Stimulated activated naive CD8-positive, alpha-beta T cell treated with anti-CD3 and anti-CD28 coated beads, Interleukin-15, Interleukin-2, amounts not matched to agents 100 U/mL and 50 U/mL, for 24 hours (primary cell): ENCODE data around the gene BMPER.
A peak's percentile ranks its signal among the peaks of the same experiment; 100 is the strongest.

Experiments
- ATAC-seq: fragments of 150-1000 bp; cut with Tn5 transposase; one replicate; pipeline ENCODE4 v1.10.0; 2021
- DNase-seq: peaks from one replicate; pipeline ENCODE4 v3.0.0; 2021

The BMPER gene

DNA sequence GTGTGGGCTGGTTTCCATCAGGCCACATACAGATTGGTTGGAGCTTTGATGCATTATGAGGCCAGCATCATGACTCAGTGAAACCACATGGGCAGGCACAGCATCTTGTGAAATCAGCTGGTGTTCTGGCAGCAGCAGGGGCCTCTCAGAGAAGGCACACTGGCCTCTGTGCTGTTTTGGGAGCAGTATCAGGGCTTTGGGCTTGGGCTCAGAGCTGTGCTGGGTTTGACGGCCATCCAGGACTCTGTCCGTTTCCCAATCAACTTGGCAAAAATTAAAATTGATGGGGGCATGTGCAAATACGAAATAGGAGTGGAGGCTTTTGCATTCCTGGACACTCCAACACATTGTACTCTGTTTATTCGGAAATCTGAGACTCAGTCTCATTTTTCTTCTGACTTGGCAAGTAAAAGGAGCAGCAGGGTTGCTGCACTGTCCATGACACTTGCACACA lies 190.9 kb downstream of the BMPER start:
- no peak for ATAC-seq
- no peak for DNase-seq

DNA sequence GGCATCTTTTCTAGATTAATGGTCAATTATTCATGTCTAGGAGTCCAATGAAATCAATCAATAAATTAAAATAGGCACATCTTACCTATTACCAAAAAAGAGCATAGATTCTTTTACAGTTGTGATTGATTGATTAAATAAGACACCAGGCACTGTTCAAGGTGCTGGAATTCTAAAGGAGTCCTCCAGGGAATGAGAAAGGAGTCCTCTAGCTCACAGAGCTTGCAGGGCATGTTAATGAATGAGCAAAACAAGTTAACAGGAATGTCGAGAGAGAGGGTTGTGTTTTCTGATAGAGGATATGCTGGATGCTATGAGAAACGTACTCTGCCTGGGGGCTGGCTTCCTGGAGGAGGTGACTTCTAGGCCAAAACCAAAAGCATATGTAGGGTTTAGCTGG lies 191.4 kb downstream of the BMPER start:
- no peak for DNase-seq
- ATAC-seq, result no peak

- no peak for ATAC-seq
- DNase-seq, result no peak
Measured at GRCh38 chr7:34100661-34101060, 195.3 kb downstream of the BMPER start.

GRCh38 chr7:34104115-34104514 lies 198.8 kb downstream of the BMPER start:
- ATAC-seq, result no peak
- no peak for DNase-seq

DNA sequence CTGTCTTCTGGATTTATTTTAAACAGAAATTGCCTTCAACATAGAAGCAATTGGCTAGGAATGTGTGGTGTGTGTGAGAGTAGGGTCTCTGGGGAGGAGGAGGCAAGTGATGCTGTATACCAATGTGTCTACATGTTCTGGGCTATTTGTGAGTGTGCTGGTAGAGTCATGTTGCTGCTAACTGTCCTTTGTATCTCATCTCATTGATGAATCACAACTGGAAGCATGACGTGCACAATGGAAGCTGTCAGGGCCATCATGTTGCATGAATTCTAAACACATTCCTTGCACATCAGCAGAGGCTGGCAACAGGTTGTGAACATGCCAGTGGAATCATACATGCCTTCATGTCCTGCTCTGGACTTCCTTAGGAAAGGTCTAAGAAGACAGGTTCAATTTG lies 199.7 kb downstream of the BMPER start:
- no peak for DNase-seq
- no peak for ATAC-seq

- DNase-seq (no peak), ATAC-seq (no peak)
Measured at GRCh38 chr7:34107276-34107675, 201.9 kb downstream of the BMPER start.

DNA sequence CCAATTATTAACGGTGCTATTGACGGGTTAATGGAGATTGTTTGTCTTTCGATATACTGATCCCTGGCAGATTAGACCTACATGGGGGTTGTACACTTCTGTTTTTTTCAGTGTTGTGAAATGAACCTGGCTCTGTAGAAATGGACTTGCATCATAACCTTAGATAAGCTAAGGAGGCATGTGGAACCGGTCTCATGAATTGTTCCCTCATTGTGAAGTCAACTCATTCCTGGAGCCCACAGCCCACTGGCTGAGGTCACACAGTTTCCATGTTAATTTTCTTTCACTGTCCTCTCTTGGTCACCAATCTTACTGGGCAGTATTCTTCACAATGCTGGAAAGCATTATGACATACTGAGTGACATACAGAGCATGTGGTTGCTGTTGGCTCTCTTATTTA lies 202.8 kb downstream of the BMPER start:
- DNase-seq, result no peak
- ATAC-seq, result no peak

- DNase-seq (no peak), ATAC-seq (no peak)
Measured at GRCh38 chr7:34109936-34110780, 204.8 kb downstream of the BMPER start.

DNA sequence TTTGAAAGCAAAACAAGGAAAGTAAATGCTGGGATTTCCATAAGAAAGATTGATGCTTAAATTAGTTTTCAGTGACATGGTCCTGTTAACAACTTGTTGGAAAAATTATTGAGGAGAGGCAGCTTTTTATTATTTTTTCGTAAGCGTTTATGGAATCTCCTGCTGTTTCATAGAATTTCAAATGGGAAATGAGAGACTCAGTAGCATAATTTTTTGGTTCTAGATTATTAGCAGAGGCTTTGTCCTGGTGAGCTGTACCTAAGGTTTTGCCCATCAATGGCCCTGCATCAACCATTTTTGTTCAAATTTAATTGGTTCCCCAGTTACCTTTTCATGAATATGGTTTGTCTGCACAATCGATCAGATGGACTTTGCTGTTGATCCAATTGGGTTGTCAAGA lies 205.7 kb downstream of the BMPER start:
- DNase-seq (no peak), ATAC-seq (no peak)

GRCh38 chr7:34115503-34115902 lies 210.2 kb downstream of the BMPER start:
- DNase-seq, result no peak
- ATAC-seq, result no peak

DNA sequence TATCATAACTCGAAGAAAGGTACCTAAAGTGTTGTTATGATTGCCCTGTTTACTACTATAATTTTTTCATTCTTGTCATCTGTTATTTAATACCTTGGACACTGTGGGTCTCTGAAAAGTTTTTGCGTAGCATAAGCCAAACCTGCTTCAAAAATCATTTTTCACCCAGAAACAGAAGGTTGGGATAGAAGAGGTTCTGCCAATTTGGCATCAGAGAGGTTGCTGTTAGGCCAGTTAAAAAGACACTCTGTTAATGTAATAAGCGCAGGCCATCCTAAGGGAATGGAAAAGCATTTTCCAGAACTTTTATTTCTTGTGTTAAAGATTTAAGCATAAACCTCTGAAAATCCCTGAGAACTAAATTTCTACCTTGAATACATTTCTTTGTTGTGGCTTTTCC lies 212.2 kb downstream of the BMPER start:
- ATAC-seq, result no peak
- DNase-seq, result no peak

- no peak for DNase-seq
- ATAC-seq, result no peak
Measured at GRCh38 chr7:34121366-34121765, 216.0 kb downstream of the BMPER start.

DNA sequence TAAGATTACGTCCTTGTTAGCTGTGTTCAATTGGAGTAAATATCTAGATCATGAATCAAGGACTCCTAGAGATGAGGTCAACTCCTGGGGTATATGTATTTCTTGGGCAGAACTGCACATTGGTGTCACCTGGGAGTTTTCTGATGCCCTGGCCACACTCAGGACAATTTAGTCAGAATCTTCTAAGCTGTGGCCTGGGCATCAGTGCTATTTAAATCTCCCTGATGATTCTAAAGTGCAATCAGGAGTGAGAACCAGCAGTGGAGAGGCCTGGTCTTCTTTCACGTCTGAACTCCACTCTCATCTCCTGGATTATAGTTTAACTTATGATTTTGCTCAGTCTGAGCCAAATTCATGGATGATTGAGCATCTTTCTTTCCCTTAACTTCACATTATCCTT lies 218.0 kb downstream of the BMPER start:
- no peak for DNase-seq
- no peak for ATAC-seq

GRCh38 chr7:34124765-34125164 lies 219.4 kb downstream of the BMPER start:
- ATAC-seq, result no peak
- no peak for DNase-seq

DNA sequence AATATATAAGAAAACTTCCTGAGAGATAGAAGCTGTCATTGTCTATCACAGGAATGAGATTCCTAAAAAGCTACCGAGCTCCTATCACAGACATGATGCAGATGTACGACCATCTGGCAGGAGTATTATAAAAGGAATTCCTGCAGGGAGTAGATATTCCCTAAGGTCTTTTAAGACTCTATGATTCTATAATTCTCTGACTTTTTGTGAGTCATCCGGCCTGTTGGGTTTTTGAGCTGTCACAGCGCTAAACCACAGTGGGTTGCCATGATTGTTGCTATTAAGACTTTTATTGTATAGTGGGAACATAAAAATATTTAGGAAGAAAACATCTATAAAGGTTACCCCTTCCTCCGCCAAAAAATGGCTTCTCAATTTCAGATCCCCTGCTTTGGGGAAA lies 223.4 kb downstream of the BMPER start:
- DNase-seq, result no peak
- ATAC-seq, result no peak

- ATAC-seq, result no peak
Measured at GRCh38 chr7:34130558-34131295, 225.4 kb downstream of the BMPER start.

DNA sequence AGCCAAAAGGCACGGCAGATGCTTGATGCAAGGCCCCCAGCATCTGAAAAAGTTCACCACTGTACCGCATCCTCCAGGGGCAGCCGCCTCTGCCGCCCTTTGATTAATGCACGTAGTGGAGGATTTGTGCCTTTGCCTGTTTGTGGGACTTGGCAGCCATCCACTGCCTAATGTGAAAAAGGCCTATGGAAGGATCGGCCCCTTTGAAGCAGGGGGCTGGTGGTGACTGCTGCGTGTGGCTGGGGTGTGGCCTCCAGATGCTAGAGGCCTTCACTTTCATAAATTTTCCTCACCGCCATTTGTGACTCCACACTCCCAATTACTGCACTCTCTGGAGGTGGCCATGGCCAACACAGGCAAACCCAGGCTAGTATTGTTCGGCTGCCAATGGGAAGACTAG lies 226.0 kb downstream of the BMPER start:
- ATAC-seq, result no peak

More at GRCh38 chr7:34130558-34131295, 225.4 kb downstream of the BMPER start:
- DNase-seq, result no peak

GRCh38 chr7:34133356-34133982 lies 228.1 kb downstream of the BMPER start:
- no peak for DNase-seq
- no peak for ATAC-seq

More for the DNA sequence above, 226.0 kb downstream of the BMPER start:
- no peak for DNase-seq

DNA sequence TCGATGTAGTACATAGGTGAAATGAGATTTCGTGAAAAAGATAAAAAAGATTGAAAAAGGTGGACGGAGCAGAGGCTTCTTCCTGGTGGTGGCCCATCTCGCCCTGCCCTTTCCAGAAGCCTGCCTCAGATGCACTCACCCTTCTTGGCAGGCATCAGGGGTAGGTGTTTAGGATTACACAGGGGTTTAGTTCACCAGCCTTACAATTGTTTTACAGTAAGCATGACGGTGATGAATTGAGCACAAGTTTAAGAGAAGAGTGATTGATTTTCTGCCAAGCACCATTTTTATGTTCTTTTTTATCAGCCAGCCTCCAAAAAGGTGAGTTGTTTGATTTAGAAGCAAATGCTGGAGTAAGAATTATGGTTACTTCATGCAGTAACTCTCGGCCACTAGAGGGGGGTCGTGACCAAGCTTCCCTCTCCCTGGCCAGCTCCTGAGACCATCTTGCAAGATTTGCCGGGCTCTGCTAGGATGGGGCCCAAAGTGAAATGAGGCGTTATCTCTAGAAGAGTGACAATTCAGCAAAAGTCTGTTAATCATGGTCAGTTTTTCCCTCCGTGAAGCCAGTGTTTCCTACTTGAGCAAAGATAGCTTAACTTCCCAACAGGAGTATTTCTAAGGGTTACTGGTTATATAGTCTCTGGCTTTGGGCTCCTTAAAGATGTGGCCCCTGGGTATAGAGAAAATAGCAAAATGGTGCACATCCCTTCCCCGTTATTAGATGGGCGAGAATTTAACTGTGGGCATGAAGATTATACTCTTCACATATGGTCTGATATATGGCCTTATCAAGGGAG lies 228.8 kb downstream of the BMPER start:
- ATAC-seq (no peak), DNase-seq (peak; percentile 30)

DNA sequence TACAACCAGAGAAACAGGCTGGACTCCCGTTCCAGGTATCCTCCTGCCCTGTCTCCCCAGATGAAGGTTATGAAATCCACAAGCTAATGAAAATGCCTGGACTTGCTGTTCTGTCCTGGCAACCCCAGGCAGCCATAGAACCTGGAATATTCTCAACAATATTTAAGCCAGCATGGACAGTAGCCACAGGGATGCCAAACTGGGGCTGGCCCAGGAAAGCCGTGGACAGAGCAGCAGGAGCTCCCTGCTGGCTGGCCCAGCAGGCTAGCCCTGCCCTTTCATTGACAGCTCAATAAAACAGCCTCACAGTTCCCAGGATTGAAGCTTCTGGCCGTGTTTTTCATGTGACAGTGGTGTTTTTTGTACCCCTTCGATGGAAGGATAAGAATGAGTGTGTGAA lies 230.6 kb downstream of the BMPER start:
- ATAC-seq, result no peak
- DNase-seq, result no peak

DNA sequence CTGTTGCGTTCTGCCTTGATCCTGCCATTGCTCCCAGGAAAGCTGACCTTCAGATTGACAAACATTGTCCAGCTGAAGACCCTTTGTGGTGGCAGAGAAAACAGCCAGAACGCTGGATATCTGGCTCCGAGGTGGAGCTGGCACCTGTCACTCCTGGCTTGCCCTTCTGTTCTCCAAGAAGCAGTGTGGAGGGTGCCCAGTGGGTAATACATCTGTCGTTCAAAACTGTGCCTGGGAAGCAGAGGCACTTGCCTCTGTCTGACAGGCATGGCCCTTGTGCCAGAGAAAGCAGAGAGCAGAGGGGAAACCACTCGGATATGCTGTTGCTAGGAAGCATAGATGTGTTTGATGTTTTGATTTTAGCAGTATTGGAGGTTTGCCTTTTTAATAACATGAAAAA lies 231.4 kb downstream of the BMPER start:
- ATAC-seq (no peak), DNase-seq (no peak)

GRCh38 chr7:34137176-34137575 lies 231.8 kb downstream of the BMPER start:
- ATAC-seq, result no peak
- no peak for DNase-seq
